Naive B cell (primary cell): ENCODE measurements around the gene KIF24. TPM values are rescaled to one million over a fixed set of nuclear protein-coding genes. Genes with fewer than 3 reads are reported as not detected.
"Not testable (repeated sequence)": the region's sequence is repeated elsewhere in the genome, so short reads cannot be mapped to it uniquely, and the experiment has no call there.

Experiments
- ATAC-seq, 2 donors: fragments of 150-1000 bp; cut with Tn5 transposase; 2 replicates each; pipeline ENCODE4 v1.10.0; 2021; ENCODE audit warnings: low read depth in 2 of 2, mild to moderate bottlenecking in 2 of 2, moderate library complexity in 2 of 2
- DNase-seq: peaks from one replicate; pipeline ENCODE4 v3.0.0; 2022
- H3K27ac Mint-ChIP-seq, 6 donors: one replicate each; pipeline ENCODE4 v1.8.0; 2020 to 2022; ENCODE audit warnings: mild to moderate bottlenecking in 6 of 6, mixed read lengths in 6 of 6, moderate library complexity in 5 of 6, inconsistent platforms in 2 of 6
- H3K27me3 Mint-ChIP-seq, 3 donors: one replicate each; pipeline ENCODE4 v1.8.0; 2021 to 2022; ENCODE audit warnings: mixed read lengths in 3 of 3, mild to moderate bottlenecking in 1 of 3
- H3K36me3 Mint-ChIP-seq, 2 donors: one replicate each; pipeline ENCODE4 v1.8.0; 2020 to 2022; ENCODE audit warnings: mixed read lengths in 2 of 2, inconsistent platforms in 1 of 2, mild to moderate bottlenecking in 1 of 2
- H3K4me1 Mint-ChIP-seq, 3 donors: one replicate each; pipeline ENCODE4 v1.8.0; 2020 to 2022; ENCODE audit warnings: mixed read lengths in 3 of 3, inconsistent platforms in 1 of 3, mild to moderate bottlenecking in 1 of 3, moderate library complexity in 1 of 3
- H3K4me3 Mint-ChIP-seq, 8 donors: one replicate each; pipeline ENCODE4 v1.8.0; 2020 to 2022; ENCODE audit warnings: mild to moderate bottlenecking in 8 of 8, mixed read lengths in 8 of 8, moderate library complexity in 8 of 8, inconsistent platforms in 2 of 8
- H3K9me3 Mint-ChIP-seq, 7 donors: one replicate each; pipeline ENCODE4 v1.8.0; 2020 to 2022; ENCODE audit warnings: mixed read lengths in 7 of 7, mild to moderate bottlenecking in 5 of 7, inconsistent platforms in 2 of 7, moderate library complexity in 1 of 7
- polyA plus RNA-seq, 6 donors: library from polyadenylated mRNA; unstranded; fragments of 300-500 nt; fragmentation: Illumina TruSeq; gene quantifications; one replicate each; pipeline ENCODE4 v1.2.3, GENCODE V29; 2021; ENCODE audit warnings: low read depth in 6 of 6

Gene KIF24
- polyA plus RNA-seq, 6 donors from 2014 or later: 0.07 to 0.21 (median 0.12) TPM; not detected in 1

DNA sequence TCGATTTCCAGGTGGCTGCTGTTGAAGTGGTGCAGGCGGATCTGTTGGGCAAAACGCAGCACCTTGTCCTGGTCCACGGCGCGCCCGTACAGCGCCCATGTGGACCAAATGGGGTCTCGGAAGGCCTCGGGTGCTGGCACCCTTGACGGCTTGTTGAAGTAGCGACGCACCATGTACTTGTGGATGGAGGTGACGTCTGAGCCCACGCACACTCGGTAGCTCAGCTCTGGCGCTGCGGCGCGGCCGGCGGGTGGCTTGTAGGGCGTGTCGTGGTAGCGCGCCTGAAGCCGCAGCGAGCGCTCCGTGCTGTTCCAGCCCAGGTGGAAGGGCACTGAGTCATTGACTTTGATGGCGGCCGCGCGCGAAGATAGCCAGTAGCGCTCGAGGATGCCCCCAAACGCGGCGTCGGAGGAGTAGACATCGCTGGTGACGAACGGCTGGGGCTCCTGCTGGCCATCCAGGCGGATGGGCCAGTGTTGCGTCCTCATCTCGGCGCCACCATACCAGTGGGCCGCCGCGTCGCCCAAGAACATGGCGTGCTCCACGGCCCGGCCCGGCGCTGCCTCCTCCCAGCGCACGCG lies 42.9 kb upstream of the KIF24 start:
- DNase-seq (no peak), ATAC-seq (no peak)
- Mint-ChIP-seq H3K9me3 (peaks cover 0 to 5% (median 2%) of the 10 kb centered on the region in 7 donors), H3K4me3 (no peak overlapping the region), H3K27me3 (no peaks in the 10 kb centered on the region), H3K4me1 (peaks cover 9 to 15% (median 10%) of the 10 kb centered on the region in 3 donors), H3K27ac (no peak overlapping the region), H3K36me3 (peaks cover 4 to 6% of the 10 kb centered on the region in 2 donors)

DNA sequence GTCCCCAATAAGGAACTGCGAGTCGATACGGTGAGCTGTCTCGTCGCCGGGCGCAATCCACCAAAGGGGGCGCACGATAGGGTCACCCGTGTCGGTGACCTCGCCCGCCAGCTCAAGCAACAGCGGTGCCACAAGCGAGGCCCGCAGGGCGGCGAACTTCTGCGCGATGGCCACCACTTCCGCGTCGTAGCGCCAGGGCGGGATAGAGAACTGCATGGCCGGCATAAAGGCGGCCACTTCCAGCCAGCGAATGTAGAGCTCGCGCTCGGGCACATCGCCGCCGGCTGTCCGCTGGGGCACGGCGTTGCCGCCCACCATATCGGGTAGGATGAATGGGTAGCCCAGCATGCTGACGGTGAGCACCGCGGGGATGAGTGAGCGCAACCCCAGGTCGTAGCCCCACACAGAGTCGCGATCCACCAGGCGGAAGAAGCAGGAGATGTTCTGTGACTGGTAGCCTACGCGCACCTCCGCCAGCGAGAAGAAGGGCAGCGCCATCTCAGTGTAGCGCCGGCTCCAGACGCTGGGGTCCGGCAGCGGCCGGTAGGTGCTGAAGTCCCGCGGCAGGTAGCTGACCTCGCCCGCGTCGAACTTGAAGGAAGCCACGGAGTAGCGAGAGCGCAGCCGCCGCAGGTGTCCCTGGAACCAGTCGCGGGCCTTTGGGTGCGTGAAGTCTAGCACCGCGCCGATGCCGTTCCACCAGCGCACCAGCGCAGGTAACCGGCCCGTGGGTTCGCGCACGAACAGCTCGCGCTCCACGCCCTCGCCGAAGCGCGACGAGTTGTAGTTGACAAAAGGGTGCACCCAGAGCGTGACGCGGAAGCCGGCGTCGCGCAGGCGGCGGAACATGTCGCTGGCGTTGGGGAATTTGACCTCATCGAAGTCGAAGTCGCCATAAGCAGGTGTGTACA lies 42.2 kb upstream of the KIF24 start:
- H3K27ac Mint-ChIP-seq: no peak overlapping the region
- H3K27me3 Mint-ChIP-seq: no peaks in the 10 kb centered on the region
- peak overlapping the region in 2 of 8 donors; percentile 15 to 41 for H3K4me3 Mint-ChIP-seq
- H3K9me3 Mint-ChIP-seq: peaks cover 0 to 9% (median 2%) of the 10 kb centered on the region in 7 donors
- DNase-seq (no peak), ATAC-seq (peak in 1 of 2 donors; percentile 45)
- H3K4me1 Mint-ChIP-seq: peaks cover 4 to 12% (median 5%) of the 10 kb centered on the region in 3 donors
- peaks cover 7 to 12% of the 10 kb centered on the region in 2 donors for H3K36me3 Mint-ChIP-seq

DNA sequence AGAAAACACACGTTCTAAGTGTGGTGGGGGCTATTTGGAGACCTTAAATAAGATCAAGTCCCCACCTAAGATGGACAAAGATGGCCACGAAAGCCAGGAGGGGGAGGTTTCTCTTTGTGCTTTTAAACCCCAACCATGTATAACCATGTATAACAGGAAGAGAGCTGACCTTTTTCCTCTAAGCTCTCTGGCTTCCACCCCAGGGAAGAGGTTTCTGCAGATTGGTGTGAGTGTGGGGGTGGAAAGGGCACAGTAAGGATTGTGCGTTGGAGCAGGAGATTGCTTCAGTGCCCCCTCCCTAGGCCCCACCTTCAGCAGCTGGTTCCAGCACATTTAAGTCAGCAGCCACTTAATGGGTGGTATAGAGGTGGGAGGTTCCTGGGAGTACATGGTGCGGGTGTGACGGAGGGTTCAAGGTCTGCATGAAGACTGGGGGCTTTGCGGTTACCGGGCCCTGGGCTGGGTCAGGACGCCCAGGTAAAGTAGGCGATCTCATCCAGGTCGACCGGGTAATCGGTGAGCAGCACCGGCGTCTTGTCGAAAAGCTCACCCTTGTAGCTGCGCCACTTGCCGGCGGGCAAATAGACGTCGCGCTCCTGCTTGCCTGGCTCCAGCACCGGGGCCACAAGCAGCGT lies 41.4 kb upstream of the KIF24 start:
- Mint-ChIP-seq H3K27ac (no peak overlapping the region), H3K36me3 (peaks cover 7 to 12% of the 10 kb centered on the region in 2 donors), H3K4me3 (peak overlapping the region in 1 of 8 donors; percentile 41), H3K9me3 (peaks cover 0 to 9% (median 2%) of the 10 kb centered on the region in 7 donors), H3K27me3 (no peaks in the 10 kb centered on the region), H3K4me1 (peaks cover 0 to 5% (median 0%) of the 10 kb centered on the region in 3 donors)
- DNase-seq (no peak), ATAC-seq (no peak)

DNA sequence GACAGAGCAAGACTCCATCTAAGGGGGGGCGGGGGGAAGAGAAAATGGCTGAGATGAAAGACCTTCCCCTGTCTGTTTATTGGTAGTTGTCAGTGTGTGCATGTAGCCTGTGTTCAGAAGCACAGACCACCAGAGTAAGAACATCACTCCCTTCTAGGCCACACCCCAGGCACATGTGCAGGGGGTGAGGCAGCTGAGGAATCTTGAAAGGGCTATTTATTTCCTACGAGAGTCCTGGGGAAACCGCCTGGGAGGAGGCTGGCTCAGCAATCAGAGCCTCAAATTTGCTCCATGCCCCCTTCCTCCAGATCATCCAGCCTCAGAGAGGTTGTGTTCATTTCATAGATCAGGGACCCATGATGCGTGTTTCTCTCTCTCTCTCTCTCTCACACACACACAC lies 40.6 kb upstream of the KIF24 start:
- Mint-ChIP-seq H3K9me3 (peaks cover 0 to 9% (median 2%) of the 10 kb centered on the region in 7 donors), H3K27ac (no peak overlapping the region), H3K27me3 (no peaks in the 10 kb centered on the region), H3K4me3 (no peak overlapping the region), H3K4me1 (peaks cover 0 to 2% (median 0%) of the 10 kb centered on the region in 3 donors), H3K36me3 (peaks cover 7 to 12% of the 10 kb centered on the region in 2 donors)
- no peak for ATAC-seq
- DNase-seq: no peak

DNA sequence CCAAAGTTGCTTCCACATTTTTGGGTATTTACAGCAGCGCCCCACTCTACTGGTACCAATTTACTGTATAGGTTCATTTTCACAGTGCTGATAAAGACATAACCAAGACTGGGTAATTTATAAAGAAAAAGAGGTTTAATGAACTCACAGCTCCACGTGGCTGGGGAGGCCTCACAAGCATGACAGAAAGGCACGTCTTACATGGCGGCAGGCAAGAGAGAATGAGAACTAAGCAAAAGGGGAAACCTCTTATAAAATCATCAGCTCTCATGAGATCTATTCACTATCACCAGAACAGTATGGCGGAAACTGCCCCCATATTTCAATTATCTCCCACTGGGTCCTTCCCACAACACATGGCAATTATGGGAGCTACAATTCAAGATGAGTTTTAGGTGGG lies 39.7 kb upstream of the KIF24 start:
- not testable (repeated sequence) for H3K27ac Mint-ChIP-seq, H3K27me3 Mint-ChIP-seq, H3K4me1 Mint-ChIP-seq, ATAC-seq, DNase-seq, H3K9me3 Mint-ChIP-seq, H3K4me3 Mint-ChIP-seq
- H3K36me3 Mint-ChIP-seq: peaks cover 7 to 12% of the 10 kb centered on the region in 2 donors

DNA sequence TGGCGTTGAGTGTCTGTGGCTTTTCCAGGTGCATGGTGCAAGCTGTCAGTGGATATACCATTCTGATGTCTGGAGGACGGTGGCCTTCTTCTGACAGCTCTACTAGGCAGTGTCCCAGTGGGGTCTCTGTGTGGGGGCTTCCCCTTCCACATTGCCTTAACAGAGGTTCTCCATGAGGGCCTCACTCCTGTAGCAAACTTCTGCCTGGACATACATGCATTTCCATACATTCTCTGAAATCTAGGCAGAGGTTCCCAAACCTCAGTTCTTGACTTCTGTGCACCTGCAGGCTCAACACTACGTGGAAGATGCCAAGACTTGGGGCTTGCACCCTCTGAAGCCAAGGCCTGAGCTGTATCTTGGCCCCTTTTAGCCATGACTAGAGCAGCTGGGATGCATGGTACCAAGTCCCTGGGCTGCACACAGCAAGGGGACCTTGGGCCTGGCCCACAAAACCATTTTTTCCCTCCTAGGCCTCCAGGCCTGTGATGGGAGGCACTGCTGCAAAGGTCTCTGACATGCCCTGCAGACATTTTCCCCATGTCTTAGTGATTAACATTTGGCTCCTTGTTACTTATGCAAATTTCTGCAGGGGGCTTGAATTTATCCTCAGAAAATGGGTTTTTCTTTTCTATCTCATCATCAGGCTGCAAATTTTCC lies 38.8 kb upstream of the KIF24 start:
- DNase-seq, H3K27ac Mint-ChIP-seq, H3K4me3 Mint-ChIP-seq, H3K4me1 Mint-ChIP-seq, H3K27me3 Mint-ChIP-seq, H3K9me3 Mint-ChIP-seq, ATAC-seq: not testable (repeated sequence)
- H3K36me3 Mint-ChIP-seq: peaks cover 7 to 12% of the 10 kb centered on the region in 2 donors

DNA sequence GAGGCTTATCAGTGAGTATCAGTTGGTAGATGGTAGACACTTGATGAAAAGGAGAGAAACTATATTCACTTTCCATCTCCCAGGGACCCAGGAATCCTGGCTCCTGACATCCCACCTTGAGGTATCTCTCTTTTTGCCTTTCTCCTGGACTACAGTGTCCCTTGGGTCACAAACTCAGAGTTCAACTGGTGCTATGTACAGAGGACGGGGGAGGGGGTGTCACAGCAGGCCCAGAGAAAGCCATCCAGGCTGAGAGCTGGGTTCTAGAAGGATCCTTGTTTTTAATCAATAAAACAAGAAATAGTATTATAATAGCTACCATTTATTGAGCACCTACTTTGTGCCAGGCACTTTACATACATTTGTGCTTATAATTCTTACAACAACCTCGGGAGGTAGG lies 37.3 kb upstream of the KIF24 start:
- Mint-ChIP-seq H3K9me3 (peaks cover 0 to 9% (median 2%) of the 10 kb centered on the region in 7 donors), H3K27me3 (no peaks in the 10 kb centered on the region), H3K27ac (no peak overlapping the region), H3K4me1 (peaks cover 0 to 2% (median 0%) of the 10 kb centered on the region in 3 donors), H3K36me3 (peaks cover 7 to 12% of the 10 kb centered on the region in 2 donors), H3K4me3 (peak overlapping the region in 1 of 8 donors; percentile 20)
- DNase-seq: no peak
- no peak for ATAC-seq

DNA sequence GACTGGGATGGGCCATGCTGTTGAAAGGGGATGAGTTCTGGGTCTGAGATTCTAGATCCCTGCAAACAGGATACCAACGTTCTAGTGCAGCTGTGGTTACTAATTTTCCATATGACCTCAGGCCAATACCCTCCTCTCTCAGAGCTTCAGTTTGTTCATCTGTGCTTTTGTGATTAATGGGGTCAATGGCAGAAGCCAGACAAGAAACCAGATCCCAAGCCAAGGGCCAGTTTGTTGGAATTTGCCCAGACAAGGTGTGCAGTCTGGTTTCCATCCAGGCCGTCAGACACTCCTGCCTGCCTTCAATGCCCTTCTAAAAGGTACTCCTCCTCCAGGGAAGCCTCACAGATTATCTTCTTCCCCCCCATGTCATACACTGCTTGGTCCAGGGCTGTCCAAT lies 36.2 kb upstream of the KIF24 start:
- Mint-ChIP-seq H3K27ac (no peak overlapping the region), H3K4me1 (no peaks in the 10 kb centered on the region), H3K27me3 (no peaks in the 10 kb centered on the region), H3K9me3 (peaks cover 0 to 9% (median 2%) of the 10 kb centered on the region in 7 donors), H3K36me3 (peaks cover 7 to 12% of the 10 kb centered on the region in 2 donors), H3K4me3 (no peak overlapping the region)
- no peak for DNase-seq
- ATAC-seq: no peak

DNA sequence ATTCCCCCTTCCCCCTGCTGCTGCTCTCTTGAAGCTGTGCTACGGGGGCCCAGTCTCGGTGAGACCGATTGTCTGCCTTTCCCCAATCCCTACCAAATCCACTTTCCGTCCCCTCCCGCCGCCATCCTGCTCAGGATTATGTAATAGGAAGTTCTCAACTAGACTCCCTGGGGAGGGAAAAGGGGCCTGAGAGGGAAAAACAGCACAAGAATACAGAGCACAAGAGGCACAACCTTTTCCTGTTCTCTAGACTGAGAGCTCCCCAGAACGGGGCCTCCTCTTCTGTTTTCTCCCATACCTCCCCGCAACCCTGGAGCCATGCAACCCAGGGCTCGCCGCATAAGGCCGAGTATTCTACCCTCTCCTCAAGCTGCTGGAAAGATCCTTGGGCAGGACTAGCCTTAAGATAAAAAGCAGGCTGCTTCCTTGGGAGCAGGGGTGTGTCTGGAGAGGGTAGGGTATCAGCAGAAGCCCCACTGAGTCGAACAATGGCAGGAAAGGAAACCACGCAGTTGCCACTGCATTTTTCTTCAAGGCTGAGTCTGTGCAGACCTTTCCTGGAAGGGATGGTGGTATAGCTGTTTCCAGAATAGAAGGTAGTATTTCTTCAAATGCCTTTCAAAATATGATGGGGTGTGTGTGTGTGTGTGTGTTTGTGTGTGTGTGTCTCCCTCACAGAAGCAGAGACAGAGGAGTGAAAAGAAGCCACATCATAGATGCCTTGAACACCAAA lies 34.7 kb upstream of the KIF24 start:
- ATAC-seq (no peak), DNase-seq (no peak)
- Mint-ChIP-seq H3K9me3 (peaks cover 0 to 9% (median 2%) of the 10 kb centered on the region in 7 donors), H3K4me3 (no peak overlapping the region), H3K4me1 (no peaks in the 10 kb centered on the region), H3K27me3 (no peaks in the 10 kb centered on the region), H3K27ac (no peak overlapping the region), H3K36me3 (peaks cover 7 to 12% of the 10 kb centered on the region in 2 donors)

DNA sequence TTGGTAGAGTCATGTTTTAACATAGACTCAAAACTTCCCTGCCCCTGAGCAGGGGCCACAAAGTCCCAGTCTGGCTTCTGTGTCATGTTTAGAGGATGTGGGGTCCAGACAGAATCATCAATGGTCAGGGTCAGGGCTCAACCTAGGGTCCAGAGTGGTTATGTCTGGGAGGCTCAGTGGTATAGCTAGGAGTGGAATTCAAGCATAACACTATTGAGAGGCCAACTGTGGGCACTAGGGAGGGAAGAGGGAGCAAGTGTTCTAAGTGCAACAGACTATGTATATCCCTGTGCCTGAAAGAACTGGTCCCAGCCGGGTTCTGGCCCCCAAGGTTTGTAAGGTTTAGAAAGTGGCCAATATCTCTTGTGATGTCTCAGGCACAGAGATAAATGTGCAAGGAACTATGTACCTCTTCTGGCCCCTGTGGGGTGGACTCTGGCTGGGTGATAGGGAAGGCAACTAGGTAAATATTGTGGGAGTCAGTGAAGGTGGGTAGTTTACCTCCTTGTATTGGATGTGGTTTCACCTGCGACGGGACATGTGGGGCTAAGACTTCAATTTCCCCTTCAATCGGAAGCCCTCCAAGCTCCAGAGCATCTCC lies 33.6 kb upstream of the KIF24 start:
- no peaks in the 10 kb centered on the region for H3K27me3 Mint-ChIP-seq
- H3K9me3 Mint-ChIP-seq: peaks cover 0 to 15% (median 3%) of the 10 kb centered on the region in 7 donors
- no peaks in the 10 kb centered on the region for H3K4me1 Mint-ChIP-seq
- no peak overlapping the region for H3K4me3 Mint-ChIP-seq
- peak overlapping the region in 1 of 6 donors; percentile 15 for H3K27ac Mint-ChIP-seq
- no peak for ATAC-seq
- H3K36me3 Mint-ChIP-seq: peaks cover 11 to 18% of the 10 kb centered on the region in 2 donors
- DNase-seq: no peak

DNA sequence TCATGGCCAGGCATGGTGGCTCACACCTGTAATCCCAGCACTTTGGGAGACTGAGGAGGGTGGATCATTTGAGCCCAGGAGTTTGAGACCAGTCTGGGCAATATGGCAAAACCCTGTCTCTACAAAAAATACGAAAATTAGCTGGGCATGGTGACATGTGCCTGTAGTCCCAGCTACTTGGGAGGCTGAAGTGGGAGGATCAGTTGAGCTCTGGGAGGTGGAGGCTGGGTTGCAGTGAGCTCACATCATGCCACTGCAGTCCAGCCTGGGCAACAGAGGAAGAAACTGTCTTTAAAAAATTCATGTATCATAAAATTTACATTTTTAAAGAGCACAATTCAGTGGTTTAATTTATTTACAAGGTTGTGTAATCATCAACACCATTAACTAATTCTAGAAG lies 23.9 kb upstream of the KIF24 start:
- not testable (repeated sequence) for ATAC-seq, DNase-seq, H3K27ac Mint-ChIP-seq, H3K4me1 Mint-ChIP-seq, H3K4me3 Mint-ChIP-seq, H3K27me3 Mint-ChIP-seq
- peaks cover 5 to 29% (median 10%) of the 10 kb centered on the region in 7 donors for H3K9me3 Mint-ChIP-seq
- peaks cover 20 to 21% of the 10 kb centered on the region in 2 donors for H3K36me3 Mint-ChIP-seq

DNA sequence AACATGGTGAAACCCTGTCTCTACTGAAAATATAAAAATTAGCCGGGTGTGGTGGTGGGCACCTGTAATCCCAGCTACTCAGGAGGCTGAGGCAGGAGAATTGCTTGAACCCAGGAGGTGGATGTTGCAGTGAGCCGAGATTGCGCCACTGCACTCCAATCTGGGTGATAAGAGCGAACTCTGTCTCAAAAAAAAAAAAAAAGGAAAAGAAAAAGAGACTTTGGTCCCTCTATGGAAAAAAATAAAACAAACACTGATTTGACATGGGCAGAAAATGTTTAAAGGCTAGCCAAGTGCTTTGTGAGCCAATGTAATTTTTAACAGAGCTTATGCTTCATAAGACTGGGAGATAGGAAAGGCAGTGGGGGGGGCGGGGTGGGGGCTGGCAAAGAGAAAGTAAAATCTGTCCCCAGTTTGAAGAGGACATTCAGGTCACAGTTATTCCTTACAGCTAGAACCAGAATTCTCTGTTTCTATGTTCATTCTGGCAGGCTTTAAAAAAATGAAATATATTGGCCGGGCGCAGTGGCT lies 23.1 kb upstream of the KIF24 start:
- H3K4me1 Mint-ChIP-seq, H3K4me3 Mint-ChIP-seq, DNase-seq, H3K27ac Mint-ChIP-seq, ATAC-seq, H3K27me3 Mint-ChIP-seq: not testable (repeated sequence)
- H3K9me3 Mint-ChIP-seq: peaks cover 0 to 21% (median 10%) of the 10 kb centered on the region in 7 donors
- peaks cover 13 to 17% of the 10 kb centered on the region in 2 donors for H3K36me3 Mint-ChIP-seq
